Measurements from ENCODE around the gene MUS81.

DNA sequence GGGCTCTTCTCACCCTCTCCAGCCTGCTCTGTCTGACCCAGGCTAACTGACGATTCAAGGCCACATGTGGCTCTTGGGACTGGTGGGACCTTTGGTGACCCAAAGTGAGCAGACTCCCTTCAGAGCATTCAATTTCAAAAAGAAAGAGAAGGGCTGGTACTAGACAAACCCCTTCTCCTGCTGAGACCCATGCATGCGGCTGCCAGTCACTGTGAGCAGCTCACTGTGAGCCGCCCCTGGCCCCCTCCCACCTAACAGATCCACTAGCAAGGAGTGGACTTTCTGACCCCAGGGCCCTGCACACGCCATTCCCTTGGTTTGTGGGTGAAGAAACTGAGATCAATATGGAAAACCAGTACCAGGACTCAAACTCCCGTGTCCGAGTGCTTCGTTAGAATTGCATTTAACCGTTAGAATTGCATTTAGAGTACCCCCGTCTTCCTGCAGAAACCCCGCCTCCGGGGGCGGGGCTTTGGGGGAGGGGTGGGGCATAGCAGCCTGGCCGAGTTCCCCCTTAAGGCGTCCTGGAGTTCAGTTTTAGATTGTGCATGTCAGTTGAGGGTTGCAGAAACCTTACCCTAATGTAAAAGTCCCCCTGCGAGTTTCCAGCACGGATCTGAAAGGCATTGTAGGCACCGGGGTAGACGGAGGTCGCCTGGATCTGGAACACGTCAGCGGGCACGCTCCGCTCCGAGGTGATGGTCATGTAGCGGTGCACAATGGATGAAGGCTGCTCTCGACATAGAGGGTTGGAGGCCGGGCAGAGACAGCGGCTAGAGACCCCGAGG is 7.2 kb downstream of the MUS81 start:
- TF ChIP-seq, protein P1, sequence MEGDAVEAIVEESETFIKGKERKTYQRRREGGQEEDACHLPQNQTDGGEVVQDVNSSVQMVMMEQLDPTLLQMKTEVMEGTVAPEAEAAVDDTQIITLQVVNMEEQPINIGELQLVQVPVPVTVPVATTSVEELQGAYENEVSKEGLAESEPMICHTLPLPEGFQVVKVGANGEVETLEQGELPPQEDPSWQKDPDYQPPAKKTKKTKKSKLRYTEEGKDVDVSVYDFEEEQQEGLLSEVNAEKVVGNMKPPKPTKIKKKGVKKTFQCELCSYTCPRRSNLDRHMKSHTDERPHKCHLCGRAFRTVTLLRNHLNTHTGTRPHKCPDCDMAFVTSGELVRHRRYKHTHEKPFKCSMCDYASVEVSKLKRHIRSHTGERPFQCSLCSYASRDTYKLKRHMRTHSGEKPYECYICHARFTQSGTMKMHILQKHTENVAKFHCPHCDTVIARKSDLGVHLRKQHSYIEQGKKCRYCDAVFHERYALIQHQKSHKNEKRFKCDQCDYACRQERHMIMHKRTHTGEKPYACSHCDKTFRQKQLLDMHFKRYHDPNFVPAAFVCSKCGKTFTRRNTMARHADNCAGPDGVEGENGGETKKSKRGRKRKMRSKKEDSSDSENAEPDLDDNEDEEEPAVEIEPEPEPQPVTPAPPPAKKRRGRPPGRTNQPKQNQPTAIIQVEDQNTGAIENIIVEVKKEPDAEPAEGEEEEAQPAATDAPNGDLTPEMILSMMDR (IDR thresholded peaks at IDR 0.05; ENCODE audit: low read depth, low read length, poor library complexity, severe bottlenecking): no peak
- no peak for TF ChIP-seq EZH2phosphoT487 (IDR thresholded peaks at IDR 0.05; ENCODE audit: borderline replicate concordance, low read length)

Measured in DOHH2 (cell line).